PFSK-1 (cell line): ENCODE data around the gene ZNF593.

ENCODE experiments used
- FOXP2 ChIP-seq: optimal IDR thresholded peaks from 2 replicates; pipeline ENCODE3; 2011; ENCODE audit warnings: borderline replicate concordance, control low read depth, inconsistent platforms; ENCODE audit not compliant: insufficient read depth; ENCODE audit errors: extremely low read length, extremely low read depth
- POLR2AphosphoS5 ChIP-seq: IDR thresholded peaks from 2 replicates; pipeline ENCODE4 v1.6.1; 2012; ENCODE audit warnings: low read depth, mild to moderate bottlenecking, control low read depth, low read length, moderate library complexity
- REST ChIP-seq, 2 experiments: IDR thresholded peaks; 2 replicates each; pipeline versions ENCODE4 v1.6.1 to v1.8.0; 2011 to 2012; ENCODE audit warnings: low read depth in 2 of 2, low read length in 2 of 2, control low read depth in 1 of 2, inconsistent platforms in 1 of 2, mild to moderate bottlenecking in 1 of 2, moderate library complexity in 1 of 2; ENCODE audit not compliant: insufficient read depth in 1 of 2
- SIN3A ChIP-seq: IDR thresholded peaks from 2 replicates; pipeline ENCODE4 v1.6.1; 2012; ENCODE audit warnings: mild to moderate bottlenecking, low read length, moderate library complexity, borderline replicate concordance; ENCODE audit not compliant: insufficient read depth
- TAF1 ChIP-seq: IDR thresholded peaks from 2 replicates; pipeline ENCODE4 v1.6.1; 2012; ENCODE audit warnings: low read length, control low read depth, borderline replicate concordance; ENCODE audit not compliant: insufficient read depth

GRCh38 chr1:26191739-26192138, 22.0 kb downstream of the ZNF593 start:
- TF ChIP-seq POLR2AphosphoS5 (no peak), REST (IDR thresholded peaks at IDR 0.05; ENCODE audit: insufficient read depth in 1 of 2, low read depth in 2 of 2, low read length in 2 of 2) (no peak), TAF1 (no peak), SIN3A (no peak), FOXP2 (no peak)
